Measurements from ENCODE around the gene CCNB2.

Gene CCNB2

GRCh38 chr15:59148153-59148833 lies 43.3 kb downstream of the CCNB2 start:
- H3K4me3 ChIP-seq (ENCODE audit: low read depth, low read length) = no peak overlapping the region
- no peak for TF ChIP-seq CTCF (IDR thresholded peaks at IDR 0.05; ENCODE audit: low read depth, low read length, missing control alignments)
- H3K36me3 ChIP-seq (replicated peaks) = peaks cover 58% of the 10 kb centered on the region
- H3K27me3 ChIP-seq (replicated peaks) = no peaks in the 10 kb centered on the region
- no peak overlapping the region for H3K27ac ChIP-seq
- no peak for DNase-seq
- in situ Hi-C loops (cut with HindIII; ENCODE audit: low pct_ligation_motif_present, low sequenced_read_pairs) = no loop called here

- in situ Hi-C loops (cut with HindIII; ENCODE audit: low pct_ligation_motif_present, low sequenced_read_pairs) = no loop called here
- no peak overlapping the region for H3K27ac ChIP-seq
- TF ChIP-seq CTCF (IDR thresholded peaks at IDR 0.05; ENCODE audit: low read depth, low read length, missing control alignments) = no peak
- no peak for DNase-seq
- no peaks in the 10 kb centered on the region for H3K27me3 ChIP-seq (replicated peaks)
- no peak overlapping the region for H3K4me3 ChIP-seq (ENCODE audit: low read depth, low read length)
- H3K36me3 ChIP-seq (replicated peaks) = peaks cover 58% of the 10 kb centered on the region
Observed at GRCh38 chr15:59150185-59150584, 45.2 kb downstream of the CCNB2 start.

GRCh38 chr15:59152694-59153450 lies 47.9 kb downstream of the CCNB2 start:
- no peak for DNase-seq
- Histone ChIP-seq H3K4me3 (ENCODE audit: low read depth, low read length) (no peak overlapping the region), H3K27me3 (replicated peaks) (no peaks in the 10 kb centered on the region), H3K27ac (no peak overlapping the region), H3K36me3 (replicated peaks) (peaks cover 65% of the 10 kb centered on the region)
- in situ Hi-C loops (cut with HindIII; ENCODE audit: low pct_ligation_motif_present, low sequenced_read_pairs) = no loop called here
- TF ChIP-seq CTCF (IDR thresholded peaks at IDR 0.05; ENCODE audit: low read depth, low read length, missing control alignments) = no peak

DNA sequence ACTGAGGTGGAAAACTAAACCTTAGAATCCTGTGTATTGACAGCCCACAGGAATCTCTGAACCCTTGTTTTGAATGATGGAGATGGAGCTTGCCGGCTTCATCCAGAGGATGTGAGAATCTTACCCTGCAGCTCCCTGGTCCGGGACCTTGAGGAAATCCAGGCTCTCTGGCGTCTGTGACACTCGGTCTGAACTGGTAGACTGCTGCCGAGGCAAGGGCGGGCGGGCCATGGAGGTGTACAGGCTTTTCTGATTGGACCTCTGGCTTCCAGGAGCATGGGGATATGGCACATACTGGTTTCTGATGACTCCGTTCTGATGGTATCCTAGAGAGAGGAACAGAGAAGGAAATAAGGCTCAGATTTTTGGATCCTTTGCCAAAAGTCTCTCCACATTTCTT lies 48.5 kb downstream of the CCNB2 start:
- DNase-seq = no peak
- Histone ChIP-seq H3K27me3 (replicated peaks) (no peaks in the 10 kb centered on the region), H3K27ac (no peak overlapping the region), H3K36me3 (replicated peaks) (peaks cover 69% of the 10 kb centered on the region), H3K4me3 (ENCODE audit: low read depth, low read length) (no peak overlapping the region)
- in situ Hi-C loops (cut with HindIII; ENCODE audit: low pct_ligation_motif_present, low sequenced_read_pairs) = no loop called here
- no peak for TF ChIP-seq CTCF (IDR thresholded peaks at IDR 0.05; ENCODE audit: low read depth, low read length, missing control alignments)

DNA sequence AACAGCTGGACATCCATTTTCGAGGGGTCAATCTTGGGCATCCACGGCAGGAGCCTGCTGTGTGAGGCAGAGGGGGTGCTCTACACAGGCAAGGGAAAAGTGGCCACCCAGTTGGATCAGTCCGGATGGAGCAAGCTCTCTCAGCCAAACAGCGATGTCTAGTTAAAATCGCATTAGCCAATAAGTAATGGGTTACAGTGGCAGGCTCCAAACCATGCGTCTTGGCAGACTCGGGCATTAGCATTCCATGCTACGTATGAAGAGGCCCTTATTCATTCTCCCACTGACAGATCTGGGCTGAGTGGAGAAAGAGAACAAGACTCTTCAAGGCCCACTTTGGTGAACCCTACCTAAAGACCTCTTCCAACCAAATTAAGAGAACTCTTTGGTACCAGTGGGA lies 49.3 kb downstream of the CCNB2 start:
- no peak overlapping the region for H3K4me3 ChIP-seq (ENCODE audit: low read depth, low read length)
- H3K27ac ChIP-seq = no peak overlapping the region
- H3K36me3 ChIP-seq (replicated peaks) = peaks cover 77% of the 10 kb centered on the region
- DNase-seq = no peak
- in situ Hi-C loops (cut with HindIII; ENCODE audit: low pct_ligation_motif_present, low sequenced_read_pairs) = no loop called here
- no peak for TF ChIP-seq CTCF (IDR thresholded peaks at IDR 0.05; ENCODE audit: low read depth, low read length, missing control alignments)
- no peaks in the 10 kb centered on the region for H3K27me3 ChIP-seq (replicated peaks)

Data from brain microvascular endothelial cell (primary cell).